GM12874 (cell line): ENCODE results near the gene SCRN2.

Experiments used
- TF ChIP-seq, protein P1 (sequence below): IDR thresholded peaks from 2 replicates; pipeline ENCODE4 v1.5.1; 2011; ENCODE audit warnings: low read depth, mild to moderate bottlenecking, control low read depth, low read length, moderate library complexity; ENCODE audit not compliant: insufficient read depth

Gene SCRN2

GRCh38 chr17:47841488-47842291 is 617 bp upstream of the SCRN2 start:
- TF ChIP-seq, protein P1, sequence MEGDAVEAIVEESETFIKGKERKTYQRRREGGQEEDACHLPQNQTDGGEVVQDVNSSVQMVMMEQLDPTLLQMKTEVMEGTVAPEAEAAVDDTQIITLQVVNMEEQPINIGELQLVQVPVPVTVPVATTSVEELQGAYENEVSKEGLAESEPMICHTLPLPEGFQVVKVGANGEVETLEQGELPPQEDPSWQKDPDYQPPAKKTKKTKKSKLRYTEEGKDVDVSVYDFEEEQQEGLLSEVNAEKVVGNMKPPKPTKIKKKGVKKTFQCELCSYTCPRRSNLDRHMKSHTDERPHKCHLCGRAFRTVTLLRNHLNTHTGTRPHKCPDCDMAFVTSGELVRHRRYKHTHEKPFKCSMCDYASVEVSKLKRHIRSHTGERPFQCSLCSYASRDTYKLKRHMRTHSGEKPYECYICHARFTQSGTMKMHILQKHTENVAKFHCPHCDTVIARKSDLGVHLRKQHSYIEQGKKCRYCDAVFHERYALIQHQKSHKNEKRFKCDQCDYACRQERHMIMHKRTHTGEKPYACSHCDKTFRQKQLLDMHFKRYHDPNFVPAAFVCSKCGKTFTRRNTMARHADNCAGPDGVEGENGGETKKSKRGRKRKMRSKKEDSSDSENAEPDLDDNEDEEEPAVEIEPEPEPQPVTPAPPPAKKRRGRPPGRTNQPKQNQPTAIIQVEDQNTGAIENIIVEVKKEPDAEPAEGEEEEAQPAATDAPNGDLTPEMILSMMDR = no peak

- TF ChIP-seq, protein P1 = no peak
Measured at GRCh38 chr17:47840001-47840741, 902 bp downstream of the SCRN2 start.

GRCh38 chr17:47839071-47839470 is 2.0 kb downstream of the SCRN2 start:
- TF ChIP-seq, protein P1 = no peak

- TF ChIP-seq, protein P1 = no peak
Measured at GRCh38 chr17:47838636-47839035, 2.4 kb downstream of the SCRN2 start.

DNA sequence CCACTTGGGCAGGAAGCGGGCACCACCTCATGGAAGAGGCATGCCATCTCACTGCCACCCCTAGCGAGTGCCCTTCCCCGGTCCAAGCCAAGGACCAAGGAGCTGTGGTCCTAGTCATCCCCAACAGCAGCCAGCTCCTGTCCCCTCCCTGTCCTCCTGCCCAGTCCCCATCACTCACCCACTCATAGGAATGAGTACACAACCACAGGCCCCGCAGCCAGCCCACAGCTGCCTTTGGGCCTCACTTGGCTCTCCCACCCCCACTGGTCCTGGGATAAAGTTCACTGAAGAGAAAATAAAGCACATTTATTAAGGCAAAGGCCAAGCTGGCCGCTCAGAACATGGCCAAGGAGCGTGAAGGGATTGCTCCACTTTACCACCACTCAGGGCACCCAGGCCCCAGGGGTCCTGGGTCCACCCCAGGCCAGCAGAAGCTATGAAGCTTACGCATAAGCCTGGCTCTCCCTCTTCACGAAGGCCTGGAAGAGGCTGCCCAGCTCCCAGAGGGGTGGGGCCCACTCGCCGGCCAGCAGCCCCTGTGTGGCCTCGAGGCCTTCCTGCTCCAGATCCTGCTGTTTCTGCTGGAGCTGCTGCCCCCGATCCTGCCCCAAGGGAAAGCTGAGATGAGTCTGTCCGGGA is 3.6 kb downstream of the SCRN2 start:
- TF ChIP-seq, protein P1 = no peak

DNA sequence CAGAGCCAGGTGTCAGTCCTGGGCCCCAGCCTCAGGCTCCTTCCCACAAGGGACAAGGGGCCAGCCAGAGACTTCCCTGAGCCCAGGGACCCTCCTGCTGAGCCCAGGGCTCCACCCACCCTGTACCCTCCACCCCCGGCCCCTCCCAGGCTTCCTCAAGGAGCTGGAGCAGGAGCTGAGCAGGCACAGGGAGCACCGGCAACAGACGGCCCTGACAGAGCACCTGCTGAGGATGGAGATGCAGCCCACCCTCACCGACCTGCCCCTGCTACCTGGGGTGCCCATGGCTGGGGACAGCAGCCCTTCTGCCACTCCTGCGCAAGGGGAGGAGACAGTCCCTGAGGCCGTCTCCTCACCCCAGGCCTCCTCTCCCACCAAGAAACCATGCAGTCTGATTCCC is 4.5 kb downstream of the SCRN2 start:
- TF ChIP-seq, protein P1 = no peak

DNA sequence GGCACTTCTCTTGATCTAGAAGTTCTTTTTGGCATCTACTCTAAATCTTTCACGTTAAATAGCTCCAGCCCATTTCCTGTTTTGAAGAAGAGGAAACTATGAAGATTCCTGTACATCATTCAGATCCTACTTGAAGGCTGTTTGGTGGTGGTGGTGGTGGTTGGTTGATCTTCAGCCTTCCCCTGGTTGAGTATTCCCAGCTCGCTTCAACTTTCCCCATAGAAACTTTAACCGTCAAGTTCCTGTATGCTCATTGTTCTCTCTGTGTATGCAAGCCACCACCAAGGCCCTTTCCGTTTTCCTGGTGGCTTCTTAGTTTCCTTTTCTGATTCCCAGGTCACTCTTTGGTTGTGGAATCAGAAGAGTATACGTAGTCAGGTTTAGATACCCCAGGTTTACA is 6.3 kb downstream of the SCRN2 start:
- TF ChIP-seq, protein P1 = no peak
